Retinal pigment epithelial cell (primary cell): Measurements from ENCODE around the gene CERS1.
A peak's percentile ranks its signal among the peaks of the same experiment; 100 is the strongest.

Source experiments
- DNase-seq: peaks from one replicate; pipeline ENCODE4 v3.0.0-alpha.2; 2010; ENCODE audit warnings: low read depth
- H3K4me3 ChIP-seq: 2 replicates; pipeline ENCODE4 v1.5.1; 2011; ENCODE audit warnings: mild to moderate bottlenecking, low read length, control low read depth, moderate library complexity
- CTCF ChIP-seq: conservative IDR thresholded peaks from 2 replicates; pipeline ENCODE4 v1.5.1; 2011; ENCODE audit warnings: low read depth, low read length, control low read depth, inconsistent platforms

CERS1 gene

GRCh38 chr19:18867751-18868150, 28.2 kb downstream of the CERS1 start:
- no peak for TF ChIP-seq CTCF
- H3K4me3 ChIP-seq: no peak overlapping the region
- no peak for DNase-seq

GRCh38 chr19:18867199-18867598, 28.8 kb downstream of the CERS1 start:
- no peak overlapping the region for H3K4me3 ChIP-seq
- DNase-seq: no peak
- TF ChIP-seq CTCF: no peak

GRCh38 chr19:18866800-18867123, 29.2 kb downstream of the CERS1 start:
- TF ChIP-seq CTCF: no peak
- no peak overlapping the region for H3K4me3 ChIP-seq
- DNase-seq: no peak

- no peak for DNase-seq
- no peak overlapping the region for H3K4me3 ChIP-seq
- TF ChIP-seq CTCF: peak; percentile 90
These were observed 29.8 kb downstream of the CERS1 start for GRCh38 chr19:18865973-18866799.

- no peak for DNase-seq
- no peak for TF ChIP-seq CTCF
- no peak overlapping the region for H3K4me3 ChIP-seq
These were observed 30.6 kb downstream of the CERS1 start for GRCh38 chr19:18865106-18865972.

- H3K4me3 ChIP-seq: no peak overlapping the region
- DNase-seq: no peak
- TF ChIP-seq CTCF: no peak
These were observed 32.1 kb downstream of the CERS1 start for GRCh38 chr19:18863843-18864362.
